Tibial nerve (tissue), 4 donors: ENCODE data around the gene LTBP1. TPM values are rescaled to one million over a fixed set of nuclear protein-coding genes. Genes with fewer than 3 reads are reported as not detected.
A peak's percentile ranks its signal among the peaks of the same experiment; 100 is the strongest.
"Not testable (repeated sequence)": the region's sequence is repeated elsewhere in the genome, so short reads cannot be mapped to it uniquely, and the experiment has no call there.

ENCODE experiments used
- DNase-seq, 2 donors: peaks; one replicate each; pipeline ENCODE4 v3.0.0-alpha.2; 2019; ENCODE audit warnings: low spot score in 2 of 2
- H3K27ac ChIP-seq, 4 donors: fragments of 200-600 bp; sonication (generic) in 3 of 4; one replicate each; pipeline ENCODE4 v1.5.1; 2017 to 2019; ENCODE audit warnings: mild to moderate bottlenecking in 1 of 4
- H3K27me3 ChIP-seq, 2 donors: fragments of 200-600 bp; sonication (generic) in 1 of 2; one replicate each; pipeline versions ENCODE4 v1.5.1 to v1.6.0; 2017 to 2019
- H3K36me3 ChIP-seq, 3 donors: fragments of 200-600 bp; sonication (generic); one replicate each; pipeline ENCODE4 v1.5.1; 2018 to 2019
- H3K4me1 ChIP-seq, 4 donors: fragments of 200-600 bp; sonication (generic) in 3 of 4; one replicate each; pipeline ENCODE4 v1.5.1; 2017 to 2019
- H3K4me3 ChIP-seq, 4 donors: fragments of 200-600 bp; sonication (generic) in 3 of 4; one replicate each; pipeline ENCODE4 v1.5.1; 2017 to 2019; ENCODE audit warnings: mild to moderate bottlenecking in 1 of 4, moderate library complexity in 1 of 4
- H3K9me3 ChIP-seq, 4 donors: fragments of 200-600 bp; sonication (generic) in 3 of 4; one replicate each; pipeline ENCODE4 v1.5.1; 2017 to 2019
- CTCF ChIP-seq, 5 experiments: fragments of 200-600 bp in 3 of 5; fragments of 450-650 bp in 2 of 5; sonication (generic) in 3 of 5; IDR thresholded peaks; one replicate each; pipeline ENCODE4 v1.5.1; 2016 to 2019; ENCODE audit warnings: antibody characterized with exemption in 5 of 5, mild to moderate bottlenecking in 3 of 5, moderate library complexity in 2 of 5
- EP300 ChIP-seq, 2 donors: sonication (generic); formaldehyde crosslinking; IDR thresholded peaks; one replicate each; pipeline ENCODE4 v1.6.1; 2017; ENCODE audit warnings: antibody characterized with exemption in 2 of 2, mild to moderate bottlenecking in 1 of 2
- POLR2A ChIP-seq, 2 donors: fragments of 450-650 bp; IDR thresholded peaks; one replicate each; pipeline ENCODE4 v1.6.1; 2017; ENCODE audit warnings: antibody characterized with exemption in 2 of 2, mild to moderate bottlenecking in 2 of 2, moderate library complexity in 2 of 2
- WGBS, 2 donors: methylation state at CpG; one replicate each; pipeline ENCODE4 v1.1.5; 2018; 5-methylcytosine and 5-hydroxymethylcytosine counted together
- total RNA-seq, 4 donors: library from RNA; depleted of rRNA; stranded (reverse); fragments of >200 nt; gene quantifications; one replicate each; pipeline ENCODE4 v1.1.0, GENCODE V29; 2016

The LTBP1 gene
- total RNA-seq, 4 donors from 2014 or later: 29.4 to 89.8 (median 50.6) TPM

DNA sequence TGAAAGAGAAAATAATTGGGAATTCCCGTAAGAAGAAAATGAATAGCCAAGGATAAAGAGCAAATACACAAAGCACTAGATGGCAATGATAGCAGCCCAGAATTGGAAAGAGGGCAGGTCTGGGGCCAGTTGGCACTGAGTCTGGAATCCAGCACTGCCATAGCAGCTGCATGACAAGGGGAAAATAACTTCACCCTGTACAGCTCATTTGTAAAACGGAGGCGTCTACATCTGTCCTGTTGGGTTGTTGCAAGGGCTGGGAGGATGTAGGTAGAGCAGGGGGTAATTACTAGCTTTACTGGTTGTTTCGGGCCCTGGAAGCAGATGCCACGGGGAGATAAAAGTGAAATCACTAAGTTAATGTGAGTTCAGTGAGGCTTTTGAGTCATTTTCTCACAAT, 419.7 kb downstream of the LTBP1 start:
- H3K36me3 ChIP-seq: peaks cover 0 to 7% (median 0%) of the 10 kb centered on the region in 3 donors
- H3K27ac ChIP-seq: peak overlapping the region in 1 of 4 donors; percentile 22
- H3K4me3 ChIP-seq: no peak overlapping the region
- 44 to 50% methylated on average over 5 of the region's 5 CpGs for WGBS, 2 donors
- peaks cover 0 to 7% (median 0%) of the 10 kb centered on the region in 4 donors for H3K4me1 ChIP-seq
- DNase-seq: no peak
- no peaks in the 10 kb centered on the region for H3K27me3 ChIP-seq
- no peaks in the 10 kb centered on the region for H3K9me3 ChIP-seq
- TF ChIP-seq CTCF (IDR thresholded peaks at IDR 0.05): no peak
- no peak for TF ChIP-seq EP300 (IDR thresholded peaks at IDR 0.05)
- TF ChIP-seq POLR2A (IDR thresholded peaks at IDR 0.05): no peak

DNA sequence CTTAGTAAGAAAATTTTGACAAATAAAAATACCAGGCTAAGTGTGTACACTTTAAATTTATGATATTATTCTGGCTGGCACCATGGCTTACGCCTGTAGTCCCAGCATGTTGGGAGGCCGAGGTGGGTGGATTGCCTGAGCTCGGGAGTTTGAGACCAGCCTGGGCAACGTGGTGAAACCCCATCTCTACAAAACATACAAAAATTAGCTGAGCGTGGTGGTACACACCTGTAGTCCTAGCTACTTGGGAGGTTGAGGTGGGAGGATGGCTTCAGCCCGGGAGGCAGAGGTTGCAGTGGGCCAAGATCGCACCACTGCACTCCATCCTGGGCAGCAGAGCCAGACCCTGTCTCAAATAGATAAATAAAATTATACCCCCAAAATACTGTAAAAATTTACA, 421.8 kb downstream of the LTBP1 start:
- DNase-seq, H3K27ac ChIP-seq, H3K27me3 ChIP-seq, H3K9me3 ChIP-seq, H3K4me3 ChIP-seq, H3K36me3 ChIP-seq: not testable (repeated sequence)
- peaks cover 0 to 17% (median 0%) of the 10 kb centered on the region in 4 donors for H3K4me1 ChIP-seq
- 93 to 97% methylated on average over 7 of the region's 7 CpGs for WGBS, 2 donors

GRCh38 chr2:33369191-33369590, 422.4 kb downstream of the LTBP1 start:
- no peak overlapping the region for H3K27ac ChIP-seq

GRCh38 chr2:33370636-33371265, 424.0 kb downstream of the LTBP1 start:
- H3K4me1 ChIP-seq: peaks cover 0 to 26% (median 0%) of the 10 kb centered on the region in 4 donors
- peak overlapping the region in 2 of 4 donors; percentile 51 to 57 for H3K27ac ChIP-seq
- 75 to 80% methylated on average over 8 of the region's 8 CpGs for WGBS, 2 donors
- no peaks in the 10 kb centered on the region for H3K27me3 ChIP-seq
- TF ChIP-seq POLR2A (IDR thresholded peaks at IDR 0.05) (no peak), CTCF (IDR thresholded peaks at IDR 0.05) (no peak), EP300 (IDR thresholded peaks at IDR 0.05) (no peak)
- DNase-seq: no peak
- H3K36me3 ChIP-seq: no peaks in the 10 kb centered on the region
- H3K4me3 ChIP-seq: no peak overlapping the region
- no peaks in the 10 kb centered on the region for H3K9me3 ChIP-seq

More at GRCh38 chr2:33369191-33369590, 422.4 kb downstream of the LTBP1 start:
- peaks cover 0 to 7% (median 0%) of the 10 kb centered on the region in 3 donors for H3K36me3 ChIP-seq
- WGBS, 2 donors: 90 to 92% methylated on average over 5 of the region's 5 CpGs
- peaks cover 0 to 17% (median 0%) of the 10 kb centered on the region in 4 donors for H3K4me1 ChIP-seq
- H3K4me3 ChIP-seq: no peak overlapping the region
- DNase-seq: no peak
- TF ChIP-seq EP300 (IDR thresholded peaks at IDR 0.05) (no peak), POLR2A (IDR thresholded peaks at IDR 0.05) (no peak), CTCF (IDR thresholded peaks at IDR 0.05) (no peak)
- H3K9me3 ChIP-seq: no peaks in the 10 kb centered on the region
- H3K27me3 ChIP-seq: no peaks in the 10 kb centered on the region

- TF ChIP-seq POLR2A (IDR thresholded peaks at IDR 0.05) (no peak), CTCF (IDR thresholded peaks at IDR 0.05) (no peak), EP300 (IDR thresholded peaks at IDR 0.05) (no peak)
- H3K27ac ChIP-seq: peak overlapping the region in 2 of 4 donors; percentile 51 to 57
- 67 to 69% methylated on average over 8 of the region's 8 CpGs for WGBS, 2 donors
These were observed 424.7 kb downstream of the LTBP1 start for GRCh38 chr2:33371304-33372090.

More at GRCh38 chr2:33371304-33372090, 424.7 kb downstream of the LTBP1 start:
- H3K27me3 ChIP-seq: no peaks in the 10 kb centered on the region
- no peaks in the 10 kb centered on the region for H3K9me3 ChIP-seq
- H3K36me3 ChIP-seq: no peaks in the 10 kb centered on the region
- peaks cover 0 to 27% (median 0%) of the 10 kb centered on the region in 4 donors for H3K4me1 ChIP-seq
- H3K4me3 ChIP-seq: no peak overlapping the region
- no peak for DNase-seq
